HG03175 (cell line): Measurements from ENCODE around the gene GGTLC3.
"Not testable (repeated sequence)": the region's sequence is repeated elsewhere in the genome, so short reads cannot be mapped to it uniquely, and the experiment has no call there.

Source experiments
- ATAC-seq: cut with Tn5 transposase; IDR thresholded peaks from one replicate; pipeline ENCODE4 v1.9.1; 2021; ENCODE audit warnings: mild to moderate bottlenecking, moderate library complexity; ENCODE audit not compliant: unreplicated experiment

GGTLC3 gene

DNA sequence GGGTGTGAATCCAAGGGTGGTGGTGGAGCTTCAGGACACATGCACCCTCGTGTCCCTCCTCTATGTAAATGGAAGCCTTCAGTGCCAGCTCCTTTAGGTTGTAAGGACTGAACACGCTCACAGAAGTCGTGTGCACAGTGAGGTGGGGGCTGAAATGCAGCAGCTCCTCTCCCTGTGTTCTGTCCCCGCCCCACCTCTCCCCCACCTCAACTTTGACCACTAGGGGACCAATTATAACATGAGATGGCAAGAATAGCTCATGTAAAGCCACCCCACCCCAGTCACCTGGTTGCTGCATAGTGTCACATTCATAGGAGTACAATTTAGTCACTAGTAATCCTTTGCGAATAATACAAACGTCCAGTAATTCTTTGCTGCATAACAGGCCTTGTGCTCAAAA, 4.8 kb upstream of the GGTLC3 start:
- not testable (repeated sequence) for ATAC-seq

DNA sequence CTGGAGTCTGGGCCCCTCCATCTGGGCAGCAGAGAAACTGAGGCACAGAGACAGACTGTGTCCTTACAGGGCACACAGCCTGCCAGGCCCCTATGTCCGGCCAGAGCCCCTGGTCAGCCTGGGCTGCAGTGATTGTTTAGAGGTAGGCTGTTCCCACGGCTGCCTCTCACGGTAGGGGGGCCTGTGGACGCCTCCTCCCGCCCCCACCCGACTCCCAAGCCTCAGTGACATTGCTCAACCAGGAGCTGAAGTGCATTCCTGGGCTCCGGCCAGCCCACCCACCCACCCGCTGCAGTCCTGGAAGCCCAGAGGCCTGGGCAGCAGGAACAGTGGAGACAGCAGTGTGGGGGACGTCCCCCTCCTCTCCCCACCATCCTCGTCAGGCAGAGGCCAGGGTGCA, 4.5 kb downstream of the GGTLC3 start:
- ATAC-seq, result not testable (repeated sequence)

DNA sequence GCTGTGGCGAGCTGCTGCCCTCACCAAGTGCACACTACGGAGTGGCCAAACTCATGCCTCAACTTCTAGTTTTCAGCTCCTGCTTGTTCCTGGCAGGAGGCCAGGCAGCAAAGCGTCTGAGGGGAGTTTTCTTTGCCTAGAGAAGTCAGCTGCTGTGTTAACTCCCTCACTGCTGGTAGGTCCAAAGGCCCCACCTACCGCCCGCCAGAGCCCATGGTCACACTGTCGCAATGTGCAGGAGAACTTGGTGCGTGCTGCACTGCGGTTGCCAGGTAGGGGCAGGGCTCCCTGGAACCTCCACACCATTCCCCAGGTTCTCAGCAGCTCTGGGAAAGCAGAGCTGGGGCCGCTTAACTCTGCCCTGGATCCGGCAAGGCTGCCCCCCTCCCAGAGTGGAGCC, 5.6 kb downstream of the GGTLC3 start:
- ATAC-seq, result not testable (repeated sequence)

GRCh38 chr22:18511327-18511726, 6.6 kb downstream of the GGTLC3 start:
- ATAC-seq, result not testable (repeated sequence)

DNA sequence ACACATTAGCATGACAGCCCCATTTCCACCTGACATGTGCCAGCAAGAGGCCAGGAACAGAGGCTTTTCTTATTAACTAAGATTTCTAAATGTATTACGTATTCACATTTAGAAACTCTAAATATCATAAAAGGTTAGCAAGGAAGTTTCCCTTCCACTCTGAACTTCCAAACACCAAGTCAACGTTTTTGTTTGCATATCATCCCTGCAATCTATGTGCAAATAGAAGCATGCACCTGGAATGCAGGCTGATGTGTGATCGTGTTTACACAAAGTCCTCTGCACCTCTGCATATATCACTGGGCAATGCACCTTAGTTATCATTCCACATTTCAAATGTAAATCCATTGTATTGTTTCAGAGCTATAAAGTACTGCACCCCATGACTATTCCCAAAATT, 21.7 kb downstream of the GGTLC3 start:
- ATAC-seq, result not testable (repeated sequence)
